Measurements from ENCODE around the gene CHMP5.

Gene CHMP5

DNA sequence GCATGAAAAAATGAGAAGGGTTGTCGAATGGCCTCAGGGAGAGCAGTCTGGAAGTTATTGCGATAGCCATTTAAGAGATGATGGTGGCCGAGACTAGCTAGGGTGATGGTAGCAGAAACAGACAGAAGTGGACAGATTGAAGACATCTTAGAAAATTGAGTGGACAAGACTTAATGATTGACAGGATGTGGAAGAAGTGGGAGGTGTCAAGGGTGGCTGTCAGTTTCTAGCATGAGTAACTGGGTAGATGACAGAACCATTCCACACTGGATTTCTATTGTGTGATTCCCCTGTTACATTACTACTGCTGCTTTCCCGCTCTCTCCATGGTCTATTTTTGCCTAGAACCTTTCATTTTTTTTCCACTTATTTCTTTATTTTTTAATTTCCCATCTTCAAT, 12.6 kb downstream of the CHMP5 start:
- Histone ChIP-seq H3K4me1 (ENCODE audit: insufficient read depth, insufficient read length) (no peaks in the 10 kb centered on the region), H3K4me3 (ENCODE audit: insufficient read length, low read depth) (no peak overlapping the region), H3K9me3 (ENCODE audit: insufficient read depth, low read length) (no peaks in the 10 kb centered on the region), H3K36me3 (ENCODE audit: insufficient read depth, insufficient read length, low read length) (peaks cover 70% of the 10 kb centered on the region), H3K9ac (ENCODE audit: insufficient read length, low read depth) (no peak overlapping the region), H3K27me3 (ENCODE audit: insufficient read depth, insufficient read length) (no peaks in the 10 kb centered on the region)
- DNase-seq (ENCODE audit: low read depth, low spot score): no peak
- TF ChIP-seq SUZ12 (IDR thresholded peaks at IDR 0.05; ENCODE audit: extremely low read depth, insufficient read depth, insufficient read length): no peak
- TF ChIP-seq ZNF274 (IDR thresholded peaks at IDR 0.05; ENCODE audit: low read depth, low read length): no peak
- TF ChIP-seq YY1 (IDR thresholded peaks at IDR 0.05; ENCODE audit: insufficient read depth, insufficient read length): no peak

DNA sequence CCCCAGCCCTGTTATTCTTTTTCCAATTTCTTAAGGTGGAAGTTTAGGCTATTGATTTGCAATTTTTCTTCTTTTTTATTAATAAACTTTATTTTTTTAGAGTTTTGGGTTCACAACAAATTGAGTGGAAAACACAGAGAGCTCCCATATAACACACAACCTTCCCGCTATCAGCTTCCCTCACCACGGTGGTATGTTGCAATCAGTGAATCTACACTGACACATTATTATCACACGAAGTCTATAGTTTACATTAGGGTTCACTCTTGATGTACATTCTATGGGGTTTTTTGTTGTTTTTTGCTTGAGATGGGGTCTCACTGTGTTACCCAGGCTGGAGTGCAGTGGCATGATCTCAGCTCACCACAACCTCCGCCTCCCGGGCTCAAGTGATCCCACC, 20.7 kb downstream of the CHMP5 start:
- no peak for DNase-seq (ENCODE audit: low read depth, low spot score)
- H3K9ac ChIP-seq (ENCODE audit: insufficient read length, low read depth): no peak overlapping the region

DNA sequence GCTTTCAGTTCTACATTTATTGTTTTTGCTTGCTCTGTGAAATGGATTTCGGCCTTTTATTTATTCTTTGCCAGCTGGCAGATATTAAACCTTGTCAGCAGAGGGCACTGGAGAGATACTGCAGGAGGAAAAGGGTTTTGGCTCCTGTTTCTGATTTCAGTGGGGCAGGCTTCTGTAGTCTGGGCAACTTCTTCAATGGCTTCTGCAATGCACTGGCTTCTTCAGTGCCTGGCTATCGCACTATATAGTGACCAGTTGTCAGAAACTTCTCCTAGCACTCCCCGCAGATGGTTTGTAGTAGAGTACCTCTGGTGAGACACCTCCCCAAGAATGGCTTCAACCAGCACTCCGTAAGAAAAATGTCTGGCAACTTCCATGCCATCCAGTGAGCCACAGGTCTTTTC, 22.2 kb downstream of the CHMP5 start:
- Histone ChIP-seq H3K4me1 (ENCODE audit: insufficient read depth, insufficient read length) (peaks cover 2% of the 10 kb centered on the region), H3K4me3 (ENCODE audit: insufficient read length, low read depth) (no peak overlapping the region), H3K27me3 (ENCODE audit: insufficient read depth, insufficient read length) (no peaks in the 10 kb centered on the region), H3K9ac (ENCODE audit: insufficient read length, low read depth) (peak overlapping the region; percentile 29), H3K9me3 (ENCODE audit: insufficient read depth, low read length) (no peaks in the 10 kb centered on the region), H3K36me3 (ENCODE audit: insufficient read depth, insufficient read length, low read length) (peaks cover 15% of the 10 kb centered on the region)
- TF ChIP-seq ZNF274 (IDR thresholded peaks at IDR 0.05; ENCODE audit: low read depth, low read length): no peak
- no peak for DNase-seq (ENCODE audit: low read depth, low spot score)

More for the DNA sequence above, 20.7 kb downstream of the CHMP5 start:
- TF ChIP-seq ZNF274 (IDR thresholded peaks at IDR 0.05; ENCODE audit: low read depth, low read length) (no peak), YY1 (IDR thresholded peaks at IDR 0.05; ENCODE audit: insufficient read depth, insufficient read length) (no peak), SUZ12 (IDR thresholded peaks at IDR 0.05; ENCODE audit: extremely low read depth, insufficient read depth, insufficient read length) (no peak)
- Histone ChIP-seq H3K36me3 (ENCODE audit: insufficient read depth, insufficient read length, low read length) (peaks cover 24% of the 10 kb centered on the region), H3K27me3 (ENCODE audit: insufficient read depth, insufficient read length) (no peaks in the 10 kb centered on the region), H3K4me1 (ENCODE audit: insufficient read depth, insufficient read length) (peaks cover 2% of the 10 kb centered on the region), H3K4me3 (ENCODE audit: insufficient read length, low read depth) (no peak overlapping the region), H3K9me3 (ENCODE audit: insufficient read depth, low read length) (no peaks in the 10 kb centered on the region)

GRCh38 chr9:33288235-33288634, 23.4 kb downstream of the CHMP5 start:
- no peaks in the 10 kb centered on the region for H3K9me3 ChIP-seq (ENCODE audit: insufficient read depth, low read length)
- TF ChIP-seq ZNF274 (IDR thresholded peaks at IDR 0.05; ENCODE audit: low read depth, low read length) (no peak), YY1 (IDR thresholded peaks at IDR 0.05; ENCODE audit: insufficient read depth, insufficient read length) (no peak)

GRCh38 chr9:33288828-33289483, 24.1 kb downstream of the CHMP5 start:
- no peaks in the 10 kb centered on the region for H3K27me3 ChIP-seq (ENCODE audit: insufficient read depth, insufficient read length)
- H3K4me1 ChIP-seq (ENCODE audit: insufficient read depth, insufficient read length): peaks cover 2% of the 10 kb centered on the region
- DNase-seq (ENCODE audit: low read depth, low spot score): no peak
- no peaks in the 10 kb centered on the region for H3K9me3 ChIP-seq (ENCODE audit: insufficient read depth, low read length)
- H3K9ac ChIP-seq (ENCODE audit: insufficient read length, low read depth): peak overlapping the region; percentile 76
- H3K36me3 ChIP-seq (ENCODE audit: insufficient read depth, insufficient read length, low read length): peaks cover 23% of the 10 kb centered on the region
- H3K4me3 ChIP-seq (ENCODE audit: insufficient read length, low read depth): no peak overlapping the region
- TF ChIP-seq ZNF274 (IDR thresholded peaks at IDR 0.05; ENCODE audit: low read depth, low read length) (no peak), SUZ12 (IDR thresholded peaks at IDR 0.05; ENCODE audit: extremely low read depth, insufficient read depth, insufficient read length) (no peak), YY1 (IDR thresholded peaks at IDR 0.05; ENCODE audit: insufficient read depth, insufficient read length) (no peak)

More at GRCh38 chr9:33288235-33288634, 23.4 kb downstream of the CHMP5 start:
- H3K4me3 ChIP-seq (ENCODE audit: insufficient read length, low read depth): no peak overlapping the region
- no peak for DNase-seq (ENCODE audit: low read depth, low spot score)
- peaks cover 2% of the 10 kb centered on the region for H3K4me1 ChIP-seq (ENCODE audit: insufficient read depth, insufficient read length)
- peaks cover 21% of the 10 kb centered on the region for H3K36me3 ChIP-seq (ENCODE audit: insufficient read depth, insufficient read length, low read length)
- no peaks in the 10 kb centered on the region for H3K27me3 ChIP-seq (ENCODE audit: insufficient read depth, insufficient read length)
- no peak overlapping the region for H3K9ac ChIP-seq (ENCODE audit: insufficient read length, low read depth)

DNA sequence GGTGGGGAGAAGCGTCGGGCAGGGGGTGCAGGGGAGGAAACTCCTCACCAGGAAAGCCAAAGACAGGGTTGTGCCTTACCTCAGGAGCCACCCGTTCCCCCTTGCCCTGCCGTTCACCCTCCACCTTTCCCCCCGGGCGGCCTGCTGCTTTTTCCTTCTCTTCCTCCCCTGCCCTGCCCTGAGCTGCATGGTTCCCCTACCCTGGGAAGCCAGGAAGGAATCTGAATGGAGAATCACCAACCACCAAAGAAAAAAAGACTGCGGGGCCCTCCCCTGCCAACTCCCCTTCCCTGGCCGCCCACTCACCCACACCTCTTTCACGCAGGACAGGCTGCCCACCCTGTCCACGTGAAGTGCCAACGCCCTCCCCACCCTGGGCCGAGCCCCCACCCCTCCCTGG, 24.6 kb downstream of the CHMP5 start:
- Histone ChIP-seq H3K27me3 (ENCODE audit: insufficient read depth, insufficient read length) (no peaks in the 10 kb centered on the region), H3K4me1 (ENCODE audit: insufficient read depth, insufficient read length) (peaks cover 2% of the 10 kb centered on the region), H3K4me3 (ENCODE audit: insufficient read length, low read depth) (peak overlapping the region; percentile 87), H3K36me3 (ENCODE audit: insufficient read depth, insufficient read length, low read length) (peaks cover 29% of the 10 kb centered on the region), H3K9me3 (ENCODE audit: insufficient read depth, low read length) (no peaks in the 10 kb centered on the region), H3K9ac (ENCODE audit: insufficient read length, low read depth) (peak overlapping the region; percentile 76)
- no peak for DNase-seq (ENCODE audit: low read depth, low spot score)
- no peak for TF ChIP-seq SUZ12 (IDR thresholded peaks at IDR 0.05; ENCODE audit: extremely low read depth, insufficient read depth, insufficient read length)
- no peak for TF ChIP-seq ZNF274 (IDR thresholded peaks at IDR 0.05; ENCODE audit: low read depth, low read length)
- TF ChIP-seq YY1 (IDR thresholded peaks at IDR 0.05; ENCODE audit: insufficient read depth, insufficient read length): no peak

DNA sequence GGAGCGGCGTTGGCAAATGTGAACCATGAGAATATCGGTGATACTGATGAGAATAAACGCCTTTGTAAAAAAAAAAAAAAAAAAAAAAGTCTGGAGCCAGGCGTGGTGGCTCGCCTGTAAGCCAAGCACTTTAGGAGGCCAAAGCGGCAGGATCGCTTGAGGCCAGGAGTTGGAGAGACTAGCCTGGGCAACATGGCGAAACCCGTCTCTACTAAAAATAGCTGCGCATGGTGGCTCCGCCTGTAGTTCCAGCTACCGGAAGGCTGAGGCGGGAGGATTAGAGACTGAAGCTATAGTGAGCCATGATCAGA, 25.0 kb downstream of the CHMP5 start:
- peaks cover 33% of the 10 kb centered on the region for H3K36me3 ChIP-seq (ENCODE audit: insufficient read depth, insufficient read length, low read length)
- DNase-seq (ENCODE audit: low read depth, low spot score): no peak

More for the DNA sequence above, 25.0 kb downstream of the CHMP5 start:
- peak overlapping the region; percentile 92 for H3K9ac ChIP-seq (ENCODE audit: insufficient read length, low read depth)
- peaks cover 2% of the 10 kb centered on the region for H3K4me1 ChIP-seq (ENCODE audit: insufficient read depth, insufficient read length)
- no peaks in the 10 kb centered on the region for H3K9me3 ChIP-seq (ENCODE audit: insufficient read depth, low read length)
- peak overlapping the region; percentile 87 for H3K4me3 ChIP-seq (ENCODE audit: insufficient read length, low read depth)
- no peak for TF ChIP-seq SUZ12 (IDR thresholded peaks at IDR 0.05; ENCODE audit: extremely low read depth, insufficient read depth, insufficient read length)
- TF ChIP-seq ZNF274 (IDR thresholded peaks at IDR 0.05; ENCODE audit: low read depth, low read length): no peak
- TF ChIP-seq YY1 (IDR thresholded peaks at IDR 0.05; ENCODE audit: insufficient read depth, insufficient read length): peak; percentile 35
- no peaks in the 10 kb centered on the region for H3K27me3 ChIP-seq (ENCODE audit: insufficient read depth, insufficient read length)
